ENCODE results near the gene ZNF205.

ZNF205 gene

GRCh38 chr16:3106205-3106928 is 6.0 kb upstream of the ZNF205 start (continued):
- no peak for TF ChIP-seq ZNF280C (tag by site-specific recombination; IDR thresholded peaks at IDR 0.05)
- peak; percentile 52; the same call in 1 of the 2 replicates for TF ChIP-seq KLF1 (tag by site-specific recombination; IDR thresholded peaks at IDR 0.05)
- TF ChIP-seq GLI2 (tag by site-specific recombination; IDR thresholded peaks at IDR 0.05; ENCODE audit: borderline replicate concordance, low read depth): no peak
- TF ChIP-seq WT1 (tag by site-specific recombination; IDR thresholded peaks at IDR 0.05): no peak
- peak; percentile 73 for TF ChIP-seq ZBTB8A (tag by site-specific recombination; IDR thresholded peaks at IDR 0.05)
- TF ChIP-seq ZNF133 (tag by site-specific recombination; IDR thresholded peaks at IDR 0.05): no peak
- no peak for TF ChIP-seq ZNF621 (tag by site-specific recombination; IDR thresholded peaks at IDR 0.05)
- TF ChIP-seq HOXC10 (CRISPR knock-in tag; IDR thresholded peaks at IDR 0.05): no peak
- TF ChIP-seq ZNF16 (tag by site-specific recombination; IDR thresholded peaks at IDR 0.05; ENCODE audit: low read depth): no peak
- TF ChIP-seq ZNF530 (tag by site-specific recombination; IDR thresholded peaks at IDR 0.05; ENCODE audit: low read depth): no peak
- TF ChIP-seq ZSCAN30 (tag by site-specific recombination; IDR thresholded peaks at IDR 0.05): peak; percentile 73
- no peak for TF ChIP-seq ZNF416 (tag by site-specific recombination; IDR thresholded peaks at IDR 0.05)
- TF ChIP-seq KLF7 (tag by site-specific recombination; IDR thresholded peaks at IDR 0.05; ENCODE audit: borderline replicate concordance): peak; percentile 74
- no peak for TF ChIP-seq ZNF138 (tag by site-specific recombination; IDR thresholded peaks at IDR 0.05; ENCODE audit: borderline replicate concordance)
- TF ChIP-seq KLF10 (tag by site-specific recombination; IDR thresholded peaks at IDR 0.05): peak; percentile 35; the same call in 1 of the 2 replicates
- TF ChIP-seq ZSCAN4 (tag by site-specific recombination; IDR thresholded peaks at IDR 0.05): 0 out of 2 replicates have a peak, but pooled peaks have one; percentile 8
- peak; percentile 86; the same call in 1 of the 2 replicates for TF ChIP-seq PBX3 (CRISPR knock-in tag; IDR thresholded peaks at IDR 0.05)
- TF ChIP-seq ATF2 (tag by site-specific recombination; IDR thresholded peaks at IDR 0.05; ENCODE audit: low read depth): no peak
- peak; percentile 56; the same call in 1 of the 2 replicates for TF ChIP-seq ZNF629 (tag by site-specific recombination; IDR thresholded peaks at IDR 0.05)
- no peak for TF ChIP-seq ZNF292 (tag by site-specific recombination; IDR thresholded peaks at IDR 0.05; ENCODE audit: borderline replicate concordance, low read depth)
- TF ChIP-seq ZNF843 (tag by site-specific recombination; IDR thresholded peaks at IDR 0.05): 0 out of 2 replicates have a peak, but pooled peaks have one; percentile 56
- peak; percentile 53; the same call in 1 of the 2 replicates for TF ChIP-seq ZNF518A (tag by site-specific recombination; conservative IDR thresholded peaks at IDR 0.05; ENCODE audit: low read depth)
- TF ChIP-seq ZNF785 (tag by site-specific recombination; IDR thresholded peaks at IDR 0.05): no peak
- TF ChIP-seq SCRT2 (tag by site-specific recombination; IDR thresholded peaks at IDR 0.05): no peak
- TF ChIP-seq ZFP3 (tag by site-specific recombination; IDR thresholded peaks at IDR 0.05; ENCODE audit: low read depth): no peak
- peak; percentile 98 for TF ChIP-seq ZNF335 (tag by site-specific recombination; conservative IDR thresholded peaks at IDR 0.05)
- no peak for TF ChIP-seq ZNF624 (tag by site-specific recombination; IDR thresholded peaks at IDR 0.05)
- TF ChIP-seq ZBTB48 (tag by site-specific recombination; IDR thresholded peaks at IDR 0.05): 0 out of 2 replicates have a peak, but pooled peaks have one; percentile 46
- TF ChIP-seq ZNF558 (tag by site-specific recombination; IDR thresholded peaks at IDR 0.05): no peak
